ENCODE results near the gene FBXW5. TPM values are rescaled to one million over a fixed set of nuclear protein-coding genes. Genes with fewer than 3 reads are reported as not detected.
A peak's percentile ranks its signal among the peaks of the same experiment; 100 is the strongest.

The FBXW5 gene
- total and polyA plus RNA-seq, 9 of the 15 experiments (the other 6 are each of a cell fraction or from before 2014, with no cell fraction given) = 0.21 to 128 (median 37.0) TPM

GRCh38 chr9:136972335-136972734 is 27.8 kb upstream of the FBXW5 start (continued):
- TF ChIP-seq ZNF239 (CRISPR knock-in tag; IDR thresholded peaks at IDR 0.05) (no peak), ZNF395 (CRISPR knock-in tag; IDR thresholded peaks at IDR 0.05) (no peak)
- TF ChIP-seq, protein P1, sequence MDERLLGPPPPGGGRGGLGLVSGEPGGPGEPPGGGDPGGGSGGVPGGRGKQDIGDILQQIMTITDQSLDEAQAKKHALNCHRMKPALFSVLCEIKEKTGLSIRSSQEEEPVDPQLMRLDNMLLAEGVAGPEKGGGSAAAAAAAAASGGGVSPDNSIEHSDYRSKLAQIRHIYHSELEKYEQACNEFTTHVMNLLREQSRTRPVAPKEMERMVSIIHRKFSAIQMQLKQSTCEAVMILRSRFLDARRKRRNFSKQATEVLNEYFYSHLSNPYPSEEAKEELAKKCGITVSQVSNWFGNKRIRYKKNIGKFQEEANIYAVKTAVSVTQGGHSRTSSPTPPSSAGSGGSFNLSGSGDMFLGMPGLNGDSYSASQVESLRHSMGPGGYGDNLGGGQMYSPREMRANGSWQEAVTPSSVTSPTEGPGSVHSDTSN (CRISPR knock-in tag; IDR thresholded peaks at IDR 0.05; ENCODE audit: low read depth) = no peak
- TF ChIP-seq, protein P1 (tag; conservative IDR thresholded peaks at IDR 0.05; ENCODE audit: low read depth) = no peak

DNA sequence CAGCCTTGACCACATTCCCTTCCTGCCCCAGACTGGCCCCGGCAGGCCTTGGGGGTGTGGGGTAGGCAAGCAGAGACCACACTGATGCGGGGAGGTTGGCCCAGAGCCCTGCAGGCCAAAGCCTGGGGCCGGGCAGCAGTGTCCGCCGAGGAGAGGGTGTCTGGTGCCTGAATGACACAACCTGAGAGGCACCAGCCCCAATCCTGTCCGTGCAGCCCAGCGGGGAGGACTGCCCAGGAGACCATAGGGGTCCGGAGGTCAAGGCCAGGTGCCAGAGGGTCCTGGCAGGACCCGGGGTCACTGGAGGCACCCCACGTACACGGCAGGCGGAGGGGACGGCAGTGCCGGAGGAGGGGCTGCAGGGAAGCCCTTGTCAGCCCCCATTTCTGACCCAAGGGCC is 27.2 kb upstream of the FBXW5 start:
- DNase-seq (ENCODE audit: extremely low read depth in 1 of 4, low spot score in 3 of 4) (no peak), ATAC-seq (no peak), FAIRE-seq (no peak)
- no peak overlapping the region for H3K4me3 ChIP-seq
- H3K36me3 ChIP-seq (ENCODE audit: control insufficient read depth, insufficient read depth, low read length) = no peaks in the 10 kb centered on the region
- TF ChIP-seq, protein P2, sequence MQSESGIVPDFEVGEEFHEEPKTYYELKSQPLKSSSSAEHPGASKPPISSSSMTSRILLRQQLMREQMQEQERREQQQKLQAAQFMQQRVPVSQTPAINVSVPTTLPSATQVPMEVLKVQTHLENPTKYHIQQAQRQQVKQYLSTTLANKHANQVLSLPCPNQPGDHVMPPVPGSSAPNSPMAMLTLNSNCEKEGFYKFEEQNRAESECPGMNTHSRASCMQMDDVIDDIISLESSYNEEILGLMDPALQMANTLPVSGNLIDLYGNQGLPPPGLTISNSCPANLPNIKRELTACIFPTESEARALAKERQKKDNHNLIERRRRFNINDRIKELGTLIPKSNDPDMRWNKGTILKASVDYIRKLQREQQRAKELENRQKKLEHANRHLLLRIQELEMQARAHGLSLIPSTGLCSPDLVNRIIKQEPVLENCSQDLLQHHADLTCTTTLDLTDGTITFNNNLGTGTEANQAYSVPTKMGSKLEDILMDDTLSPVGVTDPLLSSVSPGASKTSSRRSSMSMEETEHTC (IDR thresholded peaks at IDR 0.05) = no peak
- TF ChIP-seq THRB (CRISPR knock-in tag; conservative IDR thresholded peaks at IDR 0.05) (no peak), HMG20A (CRISPR knock-in tag; conservative IDR thresholded peaks at IDR 0.05) (no peak), NFATC3 (IDR thresholded peaks at IDR 0.05) (no peak), CREM (IDR thresholded peaks at IDR 0.05; ENCODE audit: low read depth) (no peak), RB1 (IDR thresholded peaks at IDR 0.05; ENCODE audit: low read depth) (no peak)
- 46% methylated on average over 13 of the region's 14 CpGs for WGBS (ENCODE audit: insufficient coverage, low coverage, missing lambda C conversion rate)
- no peaks in the 10 kb centered on the region for H3K79me2 ChIP-seq (ENCODE audit: control insufficient read depth, insufficient read depth, low read length)
- ChIA-PET POLR2A (interaction anchor here (0.5 to 0.6 kb wide), 2 partner anchors 38 to 84 kb away, joined by 3 to 4 read pairs; no protein-coding TSS in a partner anchor), CTCF (ENCODE audit: low intra/inter-chr PET ratio) (no interaction called here)
- no peaks in the 10 kb centered on the region for H3K9me1 ChIP-seq (ENCODE audit: control insufficient read depth, insufficient read depth, low read length)
- peaks cover 0 to 81% of the 10 kb centered on the region in 2 experiments; a peak in 2 of 5 replicates for H3K4me1 ChIP-seq (replicated peaks in 1 of 2; ENCODE audit: control insufficient read depth in 2 of 2, insufficient read depth in 2 of 2, low read length in 2 of 2)
- BruUV-seq (replicated peaks) = no TSS peak
- H4K20me1 ChIP-seq (replicated peaks; ENCODE audit: control insufficient read depth, insufficient read depth, low read length) = no peaks in the 10 kb centered on the region
- no peak overlapping the region for H3K4me2 ChIP-seq (ENCODE audit: insufficient read depth, low read length)
- H3K9me3 ChIP-seq (replicated peaks; ENCODE audit: control insufficient read depth, insufficient read depth, low read depth, low read length) = no peaks in the 10 kb centered on the region
- in situ Hi-C loops (cut with MboI) = no loop called here
- H3K27me3 ChIP-seq (ENCODE audit: control insufficient read depth in 2 of 2, insufficient read depth in 2 of 2, low read length in 2 of 2) = no peaks in the 10 kb centered on the region
- H3K27ac ChIP-seq (ENCODE audit: extremely low read depth, low read depth, low read length) = no peak overlapping the region
- intact Hi-C loops (cut with micrococcal nuclease) = no loop called here
- H2AFZ ChIP-seq (ENCODE audit: low read depth, low read length) = no peak overlapping the region
- peak overlapping the region in 1 of 2 experiments; percentile 55; a peak in 1 of 4 replicates for H3K9ac ChIP-seq (ENCODE audit: insufficient read depth in 1 of 2, low read depth in 2 of 2, low read length in 2 of 2)

Data from K562 (cell line).